Lower leg skin (tissue), 3 donors: ENCODE measurements around the gene NEDD4L.

Experiments
- POLR2A ChIP-seq, 2 donors: fragments of 450-650 bp; IDR thresholded peaks; one replicate each; pipeline ENCODE4 v1.6.1; 2016 to 2017; ENCODE audit warnings: antibody characterized with exemption in 2 of 2, mild to moderate bottlenecking in 1 of 2, moderate library complexity in 1 of 2
- TF ChIP-seq, protein P1 (sequence below), 3 donors: fragments of 450-650 bp; IDR thresholded peaks; one replicate each; pipeline ENCODE4 v1.5.1; 2016; ENCODE audit warnings: antibody characterized with exemption in 3 of 3, mild to moderate bottlenecking in 3 of 3, moderate library complexity in 2 of 3

DNA sequence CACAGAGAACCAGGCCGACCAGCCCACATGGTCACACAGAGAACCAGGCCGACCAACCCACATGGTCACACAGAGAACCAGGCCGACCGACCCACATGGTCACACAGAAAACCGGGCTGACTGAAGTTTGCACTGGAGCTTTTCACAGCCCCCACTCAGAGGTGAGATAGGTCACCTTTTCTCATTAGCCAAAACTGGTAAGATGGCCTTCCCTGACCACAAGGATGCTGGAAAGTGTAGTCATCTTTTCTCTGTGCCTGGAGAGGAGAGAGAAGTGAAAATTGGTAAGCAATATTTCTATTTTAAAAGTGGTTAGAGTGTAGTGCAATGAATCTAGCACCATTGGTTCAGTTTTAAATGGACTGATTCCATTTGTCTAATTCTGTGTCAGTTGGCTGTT lies 247.1 kb downstream of the NEDD4L start:
- TF ChIP-seq, protein P1, sequence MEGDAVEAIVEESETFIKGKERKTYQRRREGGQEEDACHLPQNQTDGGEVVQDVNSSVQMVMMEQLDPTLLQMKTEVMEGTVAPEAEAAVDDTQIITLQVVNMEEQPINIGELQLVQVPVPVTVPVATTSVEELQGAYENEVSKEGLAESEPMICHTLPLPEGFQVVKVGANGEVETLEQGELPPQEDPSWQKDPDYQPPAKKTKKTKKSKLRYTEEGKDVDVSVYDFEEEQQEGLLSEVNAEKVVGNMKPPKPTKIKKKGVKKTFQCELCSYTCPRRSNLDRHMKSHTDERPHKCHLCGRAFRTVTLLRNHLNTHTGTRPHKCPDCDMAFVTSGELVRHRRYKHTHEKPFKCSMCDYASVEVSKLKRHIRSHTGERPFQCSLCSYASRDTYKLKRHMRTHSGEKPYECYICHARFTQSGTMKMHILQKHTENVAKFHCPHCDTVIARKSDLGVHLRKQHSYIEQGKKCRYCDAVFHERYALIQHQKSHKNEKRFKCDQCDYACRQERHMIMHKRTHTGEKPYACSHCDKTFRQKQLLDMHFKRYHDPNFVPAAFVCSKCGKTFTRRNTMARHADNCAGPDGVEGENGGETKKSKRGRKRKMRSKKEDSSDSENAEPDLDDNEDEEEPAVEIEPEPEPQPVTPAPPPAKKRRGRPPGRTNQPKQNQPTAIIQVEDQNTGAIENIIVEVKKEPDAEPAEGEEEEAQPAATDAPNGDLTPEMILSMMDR (IDR thresholded peaks at IDR 0.05) = no peak
- no peak for TF ChIP-seq POLR2A (IDR thresholded peaks at IDR 0.05)
